HepG2 (cell line): ENCODE data around the gene TEX14. TPM values are rescaled to one million over a fixed set of nuclear protein-coding genes. Genes with fewer than 3 reads are reported as not detected.

Experiments
- AHR ChIP-seq: IDR thresholded peaks from 2 replicates; pipeline ENCODE4 v1.6.1; 2018; ENCODE audit warnings: missing genetic modification reagents, missing compliant biosample characterization
- CC2D1A ChIP-seq: sonication (generic); formaldehyde crosslinking; IDR thresholded peaks from 2 replicates; pipeline ENCODE4 v1.8.1; 2023; ENCODE audit warnings: mild to moderate bottlenecking, missing genetic modification reagents
- ELK4 ChIP-seq: sonication (generic); formaldehyde crosslinking; IDR thresholded peaks from 2 replicates; pipeline ENCODE4 v1.9.0; 2021; ENCODE audit warnings: missing genetic modification reagents, borderline replicate concordance
- FOSL1 ChIP-seq: sonication (generic); formaldehyde crosslinking; IDR thresholded peaks from 2 replicates; pipeline ENCODE4 v1.9.0; 2021; ENCODE audit warnings: missing genetic modification reagents, borderline replicate concordance
- GATAD2A ChIP-seq: IDR thresholded peaks from 2 replicates; pipeline ENCODE4 v1.6.1; 2016
- GLI4 ChIP-seq: sonication (generic); formaldehyde crosslinking; IDR thresholded peaks from 2 replicates; pipeline ENCODE4 v1.5.1; 2020; ENCODE audit warnings: missing genetic modification reagents, mild to moderate bottlenecking, moderate library complexity, borderline replicate concordance
- GMEB2 ChIP-seq: IDR thresholded peaks from 2 replicates; pipeline ENCODE4 v1.6.1; 2016; ENCODE audit warnings: missing biosample characterization, missing genetic modification reagents, low read depth
- HNF1A ChIP-seq, 2 experiments: sonication (generic) in 1 of 2; formaldehyde crosslinking in 1 of 2; IDR thresholded peaks; 2 replicates each; pipeline versions ENCODE4 v1.4.0 to v1.6.1; 2016 to 2020; ENCODE audit warnings: borderline replicate concordance in 1 of 2, low read depth in 1 of 2, mild to moderate bottlenecking in 1 of 2, missing genetic modification reagents in 1 of 2
- JUN ChIP-seq: sonication (generic); formaldehyde crosslinking; IDR thresholded peaks from 2 replicates; pipeline ENCODE4 v1.4.0; 2020; ENCODE audit warnings: mild to moderate bottlenecking, missing genetic modification reagents
- NFYB ChIP-seq: sonication (generic); formaldehyde crosslinking; IDR thresholded peaks from 2 replicates; pipeline ENCODE4 v1.4.0; 2020; ENCODE audit warnings: missing genetic modification reagents
- RFXAP ChIP-seq: sonication (generic); formaldehyde crosslinking; IDR thresholded peaks from 2 replicates; pipeline ENCODE4 v1.4.0; 2020; ENCODE audit warnings: missing genetic modification reagents, borderline replicate concordance
- SRSF9 ChIP-seq: fragments of 200-400 bp; formaldehyde crosslinking; IDR thresholded peaks from 2 replicates; pipeline ENCODE4 v1.6.1; 2018; ENCODE audit warnings: borderline replicate concordance, mild to moderate bottlenecking, low read depth, low read length; ENCODE audit not compliant: insufficient read depth, poor library complexity, severe bottlenecking
- ZNF280B ChIP-seq: sonication (generic); formaldehyde crosslinking; IDR thresholded peaks from 2 replicates; pipeline ENCODE4 v1.5.0; 2020; ENCODE audit warnings: missing genetic modification reagents, mild to moderate bottlenecking, borderline replicate concordance
- ZNF430 ChIP-seq: sonication (generic); formaldehyde crosslinking; IDR thresholded peaks from 2 replicates; pipeline ENCODE4 v1.9.0; 2021; ENCODE audit warnings: mild to moderate bottlenecking, missing genetic modification reagents
- ZNF713 ChIP-seq: sonication (generic); formaldehyde crosslinking; IDR thresholded peaks from 2 replicates; pipeline ENCODE4 v1.4.0; 2020; ENCODE audit warnings: mild to moderate bottlenecking, missing genetic modification reagents
- ZNF777 ChIP-seq: sonication (generic); formaldehyde crosslinking; IDR thresholded peaks from 2 replicates; pipeline ENCODE4 v1.4.0; 2020; ENCODE audit warnings: missing genetic modification reagents
- polyA plus RNA-seq, 8 experiments: library from polyadenylated mRNA; depleted of rRNA in 3 of 8; stranded (reverse) in 7 of 8; unstranded in 1 of 8; fragments of >200 nt; fragmentation: Illumina TruSeq in 4 of 8; extraction: Trizol in 4 of 8; gene quantifications; 2 replicates each; pipeline versions ENCODE4 v1.2.1 to v1.2.3, GENCODE V29; 2011 to 2016; ENCODE audit warnings: low read depth in 4 of 8, missing spikeins in 1 of 8, mixed read lengths in 1 of 8; ENCODE audit not compliant: insufficient read depth in 1 of 8
- total RNA-seq, 5 experiments: library from RNA; depleted of rRNA; stranded (reverse); fragments of >200 nt; fragmentation: Illumina TruSeq; extraction: Trizol; gene quantifications; 2 replicates each; pipeline ENCODE4 v1.2.3, GENCODE V29; 2016; ENCODE audit warnings: low read depth in 1 of 5
- TF ChIP-seq, protein P1 (sequence below): sonication (generic); formaldehyde crosslinking; IDR thresholded peaks from 2 replicates; pipeline ENCODE4 v1.8.0; 2022; ENCODE audit warnings: missing genetic modification reagents, low read depth, mild to moderate bottlenecking, borderline replicate concordance

The TEX14 gene
- total and polyA plus RNA-seq, 2 of the 13 experiments (the other 11 are each of a cell fraction or from before 2014, with no cell fraction given) = 0.04 to 0.07 TPM

DNA sequence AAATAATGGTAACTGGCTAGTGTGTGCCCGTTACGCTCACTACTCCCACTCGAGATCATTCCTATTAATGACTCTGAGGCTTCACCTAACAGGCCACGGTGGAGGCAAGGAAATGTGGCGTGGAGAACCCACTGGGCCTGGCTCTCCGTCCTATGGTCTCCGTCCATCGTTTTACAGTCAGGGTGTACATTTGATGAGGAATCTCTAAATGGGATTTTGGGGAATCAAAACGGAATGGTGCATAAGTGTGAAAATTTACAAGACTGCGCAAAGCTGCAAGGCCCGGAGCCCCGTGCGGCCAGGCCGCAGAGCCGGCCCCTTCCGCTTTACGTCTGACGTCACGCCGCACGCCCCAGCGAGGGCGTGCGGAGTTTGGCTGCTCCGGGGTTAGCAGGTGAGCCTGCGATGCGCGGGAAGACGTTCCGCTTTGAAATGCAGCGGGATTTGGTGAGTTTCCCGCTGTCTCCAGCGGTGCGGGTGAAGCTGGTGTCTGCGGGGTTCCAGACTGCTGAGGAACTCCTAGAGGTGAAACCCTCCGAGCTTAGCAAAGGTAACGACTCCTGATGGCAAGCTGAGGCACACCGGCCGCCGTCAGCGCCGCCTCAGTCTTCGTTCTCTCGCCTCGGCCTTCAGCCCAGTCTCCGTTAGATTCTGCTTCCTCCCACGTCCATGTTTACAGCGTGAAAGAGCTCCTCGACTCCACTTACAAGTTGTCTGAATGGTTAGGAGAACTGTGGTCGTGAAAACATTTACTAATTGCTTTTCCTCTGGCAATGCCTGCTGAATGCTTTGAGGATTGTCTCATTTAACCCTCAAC lies 602 bp upstream of the TEX14 start, which contains the start of gene RAD51C (continued):
- TF ChIP-seq CC2D1A (no peak; the same call in 1 of the 2 replicates), ELK4 (peak; percentile 70; the same call in 1 of the 2 replicates), ZNF777 (CRISPR knock-in tag) (peak; percentile 82), AHR (CRISPR knock-in tag) (peak; percentile 96), GATAD2A (CRISPR knock-in tag) (peak; percentile 60), JUN (CRISPR knock-in tag) (peak; percentile 71; the same call in 1 of the 2 replicates), GLI4 (peak; percentile 56; the same call in 1 of the 2 replicates), FOSL1 (peak; percentile 60), RFXAP (CRISPR knock-in tag) (peak; percentile 87; the same call in 1 of the 2 replicates), GMEB2 (CRISPR knock-in tag) (peak; percentile 99), NFYB (CRISPR knock-in tag) (peak; percentile 69), HNF1A (IDR thresholded peaks at IDR 0.05; ENCODE audit: low read depth) (no peak), HNF1A (CRISPR knock-in tag; IDR thresholded peaks at IDR 0.05; ENCODE audit: borderline replicate concordance) (peak; percentile 70; the same call in 1 of the 2 replicates), ZNF430 (peak; percentile 98; the same call in 1 of the 2 replicates), ZNF280B (CRISPR knock-in tag) (peak; percentile 93), ZNF713 (CRISPR knock-in tag) (no peak), SRSF9 (no peak)
- TF ChIP-seq, protein P1, sequence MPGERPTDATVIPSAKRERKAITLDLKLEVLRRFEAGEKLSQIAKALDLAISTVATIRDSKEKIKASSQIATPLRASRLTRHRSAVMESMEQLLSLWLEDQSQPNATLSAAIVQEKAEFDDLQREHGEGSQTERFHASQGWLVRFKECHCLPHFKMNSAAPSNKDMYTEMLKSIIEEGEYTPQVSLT (CRISPR knock-in tag) = peak; percentile 87; the same call in 1 of the 2 replicates
